ENCODE data around the gene SUV39H1.

GRCh38 chrX:48694776-48695533 is 1.6 kb upstream of the SUV39H1 start:
- TF ChIP-seq EZH2 (IDR thresholded peaks at IDR 0.05; ENCODE audit: borderline replicate concordance, low read length) = no peak
- no peak for TF ChIP-seq CTCF (conservative IDR thresholded peaks at IDR 0.05 in 1 of 2, IDR thresholded peaks at IDR 0.05 in 1 of 2; ENCODE audit: extremely low read depth in 1 of 2, insufficient read depth in 1 of 2, low read depth in 1 of 2, low read length in 2 of 2)
